Amniotic stem cell (primary cell): ENCODE measurements around the gene HNRNPM.
"Not testable (repeated sequence)": the region's sequence is repeated elsewhere in the genome, so short reads cannot be mapped to it uniquely, and the experiment has no call there.

Experiments used
- DNase-seq: peaks from one replicate; lab custom pipeline; 2025; lab: John Stamatoyannopoulos, UW

Gene HNRNPM

DNA sequence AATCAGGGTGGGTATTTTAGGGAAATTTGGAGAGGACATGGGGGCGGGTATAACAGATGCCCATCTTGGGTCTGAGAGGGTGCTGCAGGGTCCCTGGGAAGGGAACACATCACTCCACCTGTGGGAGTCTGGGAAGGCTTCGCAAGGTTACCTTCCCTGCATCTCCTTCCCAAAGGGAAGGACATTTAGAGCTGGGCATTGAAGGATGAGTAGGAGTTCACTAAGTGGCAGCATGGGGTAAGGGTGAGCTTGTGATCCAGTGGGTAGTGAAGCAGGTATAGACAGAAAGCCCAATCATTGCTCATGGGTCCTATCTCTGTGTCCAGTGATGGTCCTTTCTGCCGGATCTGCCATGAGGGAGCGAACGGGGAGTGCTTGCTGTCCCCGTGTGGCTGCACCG is 18.5 kb upstream of the HNRNPM start:
- DNase-seq = no peak

DNA sequence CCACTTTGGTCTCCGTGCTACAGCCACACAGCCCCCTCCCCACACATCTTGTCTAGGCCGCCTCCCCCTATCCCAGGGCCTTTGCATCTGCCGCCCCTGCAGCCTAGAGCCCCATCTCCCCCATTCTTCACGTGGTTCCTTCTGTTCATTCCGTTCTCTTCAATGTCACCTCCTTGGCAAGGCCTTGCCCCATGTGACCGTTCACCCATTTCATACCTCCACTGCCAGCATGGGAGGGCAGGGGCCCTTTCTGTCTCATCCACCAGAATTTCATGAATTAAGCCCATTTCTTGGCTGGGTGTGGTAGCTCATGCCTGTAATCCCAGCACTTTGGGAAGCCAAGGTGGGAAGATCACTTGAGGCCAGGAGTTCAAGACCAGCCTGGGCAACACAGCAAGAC is 15.7 kb upstream of the HNRNPM start:
- no peak for DNase-seq

DNA sequence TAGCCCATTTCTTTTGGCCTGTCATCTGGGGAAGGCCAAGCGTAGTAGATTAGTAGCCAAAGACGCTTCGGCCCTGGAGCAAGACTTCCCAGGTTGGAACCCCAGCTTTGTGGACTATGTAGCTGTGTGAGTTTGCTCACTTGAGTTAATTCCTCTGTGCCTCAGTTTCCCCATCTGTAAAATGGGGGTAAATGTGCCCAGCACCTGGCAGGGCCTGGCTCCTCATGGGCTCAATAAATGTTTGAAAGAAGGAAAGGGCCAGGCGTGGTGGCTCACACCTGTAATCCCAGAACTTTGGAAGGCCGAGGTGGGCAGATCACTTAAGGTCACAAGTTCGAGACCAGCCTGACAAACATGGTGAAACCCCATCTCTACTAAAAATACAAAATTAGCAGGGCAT is 14.9 kb upstream of the HNRNPM start:
- no peak for DNase-seq

DNA sequence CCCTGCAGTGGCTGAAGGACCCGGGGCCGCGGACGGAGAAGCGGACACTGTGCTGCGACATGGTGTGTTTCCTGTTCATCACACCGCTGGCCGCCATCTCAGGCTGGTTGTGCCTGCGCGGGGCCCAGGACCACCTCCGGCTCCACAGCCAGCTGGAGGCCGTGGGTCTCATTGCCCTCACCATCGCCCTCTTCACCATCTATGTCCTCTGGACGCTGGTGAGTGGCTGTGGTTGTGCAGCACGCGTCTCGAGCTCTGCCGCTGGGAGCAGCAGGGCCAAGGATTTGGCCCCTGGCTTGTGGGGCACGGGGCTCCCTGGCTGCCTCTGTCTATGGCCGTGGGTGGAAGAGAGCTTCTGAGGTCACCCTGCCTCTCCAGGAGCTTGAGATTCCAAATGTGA is 14.1 kb upstream of the HNRNPM start:
- DNase-seq = no peak

DNA sequence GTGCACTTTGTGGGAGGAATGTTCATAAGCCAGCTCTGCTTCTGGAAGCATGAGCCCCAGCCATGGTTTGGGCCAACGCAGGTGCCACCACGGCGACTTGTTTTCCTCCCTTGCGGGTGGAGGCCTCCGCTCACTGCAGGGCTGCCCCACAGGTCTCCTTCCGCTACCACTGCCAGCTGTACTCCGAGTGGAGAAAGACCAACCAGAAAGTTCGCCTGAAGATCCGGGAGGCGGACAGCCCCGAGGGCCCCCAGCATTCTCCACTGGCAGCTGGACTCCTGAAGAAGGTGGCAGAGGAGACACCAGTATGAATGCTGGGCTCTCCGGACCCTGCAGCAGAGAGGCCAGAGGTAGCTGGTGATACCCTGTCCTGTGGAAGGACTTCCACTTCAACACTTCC is 6.5 kb upstream of the HNRNPM start:
- DNase-seq = no peak

DNA sequence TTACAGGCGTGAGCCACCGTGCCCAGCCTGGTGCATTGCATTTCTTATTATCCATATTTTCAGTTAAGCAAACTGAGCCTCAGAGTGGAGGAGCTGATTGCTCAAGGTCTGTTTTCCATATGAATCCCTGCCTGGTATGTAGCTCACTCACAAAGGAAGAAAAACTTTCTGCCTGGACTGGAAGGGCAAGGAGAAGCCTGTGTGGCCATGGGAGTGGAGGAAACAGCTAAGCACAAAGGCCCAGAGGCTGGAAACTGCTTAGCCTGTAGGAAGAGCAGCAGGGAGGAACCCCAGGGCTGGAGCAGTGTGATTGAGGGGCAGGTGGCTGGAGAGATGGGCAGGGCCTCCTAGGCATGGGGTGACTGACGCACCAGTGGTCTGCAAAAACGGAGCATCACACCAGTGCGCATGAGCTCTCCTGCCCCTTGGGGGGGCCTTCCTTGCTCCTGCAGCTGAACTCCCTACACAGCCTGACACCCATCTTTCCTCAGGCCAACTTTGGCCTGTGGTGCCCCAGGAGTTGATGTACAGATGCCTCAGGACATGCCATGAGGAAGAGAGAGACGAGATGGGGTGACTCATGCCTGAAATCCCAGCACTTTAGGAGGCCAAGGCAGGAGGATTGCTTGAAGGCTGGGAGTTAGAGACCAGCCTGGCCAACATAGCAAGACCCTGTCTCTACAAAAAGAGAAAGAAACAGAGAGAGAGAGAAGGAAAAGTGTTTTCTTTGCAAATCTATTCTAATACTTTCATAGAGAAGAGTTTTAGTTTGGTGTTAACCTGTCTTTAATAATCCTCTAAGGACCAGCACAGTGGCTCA is 2.8 kb upstream of the HNRNPM start:
- no peak for DNase-seq

DNA sequence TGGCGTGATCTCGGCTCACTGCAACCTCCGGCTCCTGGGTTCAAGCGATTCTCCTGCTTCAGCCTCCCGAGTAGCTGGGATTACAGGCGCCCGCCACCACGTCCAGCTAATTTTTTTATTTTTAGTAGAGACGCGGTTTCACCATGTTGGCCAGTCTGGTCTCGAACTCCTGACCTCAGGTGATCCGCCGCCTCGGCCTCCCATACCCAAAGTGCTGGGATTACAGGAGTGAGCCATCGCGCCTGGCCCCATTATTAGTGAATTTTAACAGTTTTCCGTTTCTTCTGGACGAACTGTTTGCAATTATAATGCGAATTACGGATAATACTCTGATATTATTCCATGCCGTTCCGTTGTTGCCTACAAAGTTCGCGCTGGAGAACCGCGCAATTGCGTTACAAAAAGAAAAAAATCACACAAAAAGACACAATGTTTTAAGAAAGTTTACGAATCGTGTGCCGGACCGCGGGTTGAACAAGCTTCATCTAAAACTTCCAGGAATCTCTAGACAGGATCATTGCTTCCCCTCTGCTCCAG is 567 bp upstream of the HNRNPM start:
- not testable (repeated sequence) for DNase-seq

DNA sequence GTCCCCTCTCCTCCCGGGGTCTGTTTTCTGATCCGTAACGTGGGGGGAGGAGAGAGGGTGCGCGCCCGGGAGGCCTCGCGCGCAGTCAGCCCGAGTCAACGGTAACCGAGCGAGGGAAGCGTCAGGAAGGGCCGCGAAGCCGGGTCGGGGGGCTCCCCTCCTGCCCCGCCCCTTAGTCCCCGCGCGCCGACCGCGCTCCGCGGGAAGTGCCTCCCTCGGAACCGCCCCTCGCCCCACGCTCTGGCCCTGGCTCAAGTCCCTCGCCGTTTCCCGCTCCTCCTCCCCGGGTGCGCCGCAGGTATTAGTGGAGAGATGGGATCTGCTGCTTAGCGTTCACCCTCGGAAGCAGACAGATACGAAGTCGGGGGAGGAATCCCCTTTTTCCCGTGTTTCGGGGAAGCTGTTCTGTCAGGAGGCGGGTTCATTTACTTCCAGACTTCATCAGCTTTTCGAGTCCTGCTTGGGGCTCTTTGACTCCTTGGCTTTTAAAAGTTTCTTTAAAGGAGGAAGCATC is 770 bp downstream of the HNRNPM start:
- DNase-seq = no peak

DNA sequence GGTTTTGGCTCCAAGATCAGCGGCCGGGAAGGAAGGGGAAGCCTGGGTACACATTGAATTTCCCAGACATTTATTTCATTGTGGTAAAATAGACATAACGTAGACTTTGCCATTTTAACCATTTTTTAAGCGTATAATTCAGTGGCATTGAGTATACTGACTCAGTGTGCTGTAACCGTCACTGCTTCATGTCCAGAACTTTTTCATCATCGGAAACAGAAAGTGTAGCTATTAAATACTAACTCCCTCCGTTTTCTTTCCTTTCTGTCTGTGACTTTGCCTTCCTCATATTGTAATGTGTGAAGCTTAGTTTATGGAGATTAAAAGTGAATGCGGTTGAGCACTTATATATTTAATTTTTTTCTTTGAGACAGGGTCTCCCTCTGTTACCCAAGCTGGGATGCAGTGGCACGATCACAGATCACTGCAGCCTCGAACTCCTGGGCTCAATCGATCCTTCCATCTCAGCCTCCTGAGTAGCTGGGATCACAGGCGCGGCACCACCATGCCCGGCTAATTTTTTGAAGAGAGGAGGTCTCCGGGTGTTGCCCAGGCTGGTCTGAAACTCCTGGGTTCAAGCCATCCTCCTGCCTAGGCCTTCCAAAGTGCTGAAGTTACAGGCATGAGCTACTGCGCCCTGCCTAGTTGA is 1.4 kb downstream of the HNRNPM start:
- DNase-seq = no peak

DNA sequence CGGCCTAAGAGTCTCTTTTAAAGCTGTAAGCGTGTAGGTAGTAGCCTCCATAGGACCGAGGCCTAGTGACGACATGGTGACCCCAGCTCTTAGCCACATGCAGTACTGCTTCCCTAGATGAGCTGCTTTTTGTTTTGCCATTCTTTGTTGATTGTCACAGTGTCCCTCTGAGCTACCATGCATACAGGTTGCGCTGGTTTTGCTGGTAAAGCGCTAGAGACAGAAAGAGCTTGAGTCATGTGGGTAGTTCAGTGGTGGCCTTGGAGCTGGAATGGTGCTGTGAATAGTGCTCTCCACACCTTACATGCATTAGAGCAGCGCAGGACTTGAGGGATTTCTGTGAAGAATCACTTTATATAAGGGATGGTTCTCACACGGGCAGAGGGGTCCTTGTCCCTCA is 5.1 kb downstream of the HNRNPM start:
- DNase-seq = no peak

DNA sequence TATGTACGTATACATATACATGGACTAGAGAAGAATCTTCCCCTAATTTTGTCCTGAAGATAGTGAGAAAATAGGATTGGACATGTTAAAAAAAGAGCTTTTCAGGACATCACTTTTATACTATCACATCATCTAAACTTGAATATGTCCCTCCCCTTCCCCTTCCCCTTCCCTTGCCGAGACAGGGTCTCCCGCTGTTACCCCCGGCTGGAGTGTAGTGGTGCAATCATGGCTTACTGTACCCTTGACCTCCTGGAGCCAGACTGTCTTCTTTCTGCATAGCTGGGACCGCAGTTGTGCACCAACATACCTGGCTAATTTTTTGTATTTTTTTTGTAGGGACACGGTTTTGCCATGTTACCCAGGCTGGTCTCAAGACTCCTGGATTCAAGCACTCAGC is 6.6 kb downstream of the HNRNPM start:
- no peak for DNase-seq

DNA sequence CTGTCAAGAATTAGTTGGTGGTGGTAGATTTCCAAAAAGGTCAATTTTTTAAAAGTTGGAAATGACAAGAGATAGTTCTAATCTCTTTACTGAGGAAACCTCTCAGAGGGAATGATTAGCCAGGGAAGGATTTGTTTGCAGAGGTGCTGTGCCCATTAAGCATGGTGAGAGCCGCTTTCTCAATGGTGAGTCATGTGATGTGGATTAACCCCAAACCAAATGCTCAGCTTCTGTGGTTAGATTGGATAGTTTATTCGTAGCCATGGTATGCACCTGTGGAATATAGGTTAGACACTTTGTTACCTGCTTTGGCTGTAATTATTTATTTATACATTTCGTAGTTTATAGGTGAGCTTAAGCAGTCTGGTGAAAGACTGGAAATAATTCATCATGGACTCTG is 7.1 kb downstream of the HNRNPM start:
- DNase-seq = no peak

DNA sequence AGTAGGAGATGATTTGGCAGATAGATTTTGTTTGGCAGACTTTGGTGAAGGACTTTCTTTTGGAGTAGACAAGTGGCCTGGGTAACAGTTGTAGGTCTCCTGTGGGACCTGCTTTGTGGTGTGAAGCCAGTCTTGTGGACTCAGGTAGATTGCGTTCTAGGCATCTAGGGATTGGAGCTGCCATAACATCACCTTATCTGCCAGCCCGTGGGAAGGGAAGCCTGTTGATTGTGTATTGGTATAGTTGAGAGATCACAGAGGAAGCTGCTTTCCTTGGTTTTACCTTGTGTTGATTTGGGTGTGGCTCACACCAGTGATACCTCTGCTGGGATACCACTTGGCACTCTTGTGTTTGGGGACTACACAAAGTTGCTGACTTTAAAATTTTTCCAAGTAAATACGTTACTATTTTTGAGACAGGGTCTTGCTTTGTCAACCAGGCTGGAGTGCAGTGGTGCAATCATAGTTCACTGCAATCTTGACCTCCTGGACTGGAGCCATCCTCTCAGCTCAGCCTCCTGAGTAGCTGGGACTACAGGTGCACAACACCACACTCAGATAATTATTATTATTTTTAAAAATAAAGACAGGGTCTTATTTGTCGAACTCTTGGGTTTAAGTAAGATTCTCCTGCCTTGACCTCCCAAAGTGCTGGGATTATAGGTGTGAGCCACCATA is 7.8 kb downstream of the HNRNPM start:
- no peak for DNase-seq

DNA sequence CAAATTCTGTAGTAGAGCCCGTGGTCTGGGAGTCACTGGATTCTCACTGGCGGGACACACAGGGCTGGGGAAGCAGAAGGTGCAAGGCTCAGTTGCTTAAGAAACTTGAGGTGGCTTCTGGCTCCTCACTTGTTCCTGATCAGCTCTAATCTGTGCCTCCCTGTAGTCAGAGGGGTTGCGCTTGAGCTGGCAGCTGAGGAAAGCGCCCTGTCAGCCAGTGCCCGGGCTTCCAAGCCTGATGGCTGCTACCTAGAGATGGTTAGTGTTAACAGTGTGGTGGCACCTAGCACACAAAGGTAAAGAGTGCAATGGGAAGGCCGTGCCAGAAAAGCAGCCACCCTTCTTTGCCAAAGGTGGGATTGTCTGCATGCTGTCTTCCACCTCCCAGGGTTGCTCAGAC is 8.8 kb downstream of the HNRNPM start:
- DNase-seq = no peak

DNA sequence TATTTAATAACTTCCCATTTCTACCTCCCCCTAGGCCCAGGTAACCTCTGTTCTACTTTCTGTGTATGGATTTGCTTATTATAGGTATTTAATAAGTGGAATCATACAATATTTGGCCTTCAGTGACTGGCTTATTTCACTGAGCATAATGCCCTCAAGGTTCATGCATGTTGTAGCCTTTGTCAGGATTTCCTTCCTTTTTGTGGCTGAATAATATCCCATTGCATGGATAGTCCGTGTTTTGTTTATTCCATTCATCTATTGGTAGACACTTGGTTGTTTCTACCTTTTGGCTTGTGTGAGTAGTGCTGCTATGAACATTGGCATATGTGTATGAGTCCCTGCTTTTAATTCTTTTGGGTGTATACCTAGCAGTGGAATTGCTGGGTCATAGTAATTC is 9.4 kb downstream of the HNRNPM start:
- no peak for DNase-seq

DNA sequence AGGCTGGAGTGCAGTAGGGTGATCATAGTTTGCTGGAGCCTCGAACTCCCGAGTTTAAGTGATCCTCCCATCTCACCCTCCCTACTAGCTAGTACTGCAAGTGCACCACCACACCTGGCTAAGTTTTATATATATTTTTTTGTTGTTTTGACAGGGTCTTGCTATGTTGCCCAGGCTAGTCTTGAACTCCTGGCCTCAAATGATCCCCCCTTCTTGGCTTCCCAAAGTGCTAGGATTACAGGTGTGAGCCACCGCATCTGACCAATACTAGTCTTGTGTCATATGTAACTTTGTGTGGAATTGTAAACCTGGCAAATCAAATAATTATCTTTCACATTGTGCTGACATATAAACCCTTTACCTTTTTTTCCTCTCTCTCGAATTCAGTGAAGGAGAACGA is 10.2 kb downstream of the HNRNPM start:
- DNase-seq = no peak

DNA sequence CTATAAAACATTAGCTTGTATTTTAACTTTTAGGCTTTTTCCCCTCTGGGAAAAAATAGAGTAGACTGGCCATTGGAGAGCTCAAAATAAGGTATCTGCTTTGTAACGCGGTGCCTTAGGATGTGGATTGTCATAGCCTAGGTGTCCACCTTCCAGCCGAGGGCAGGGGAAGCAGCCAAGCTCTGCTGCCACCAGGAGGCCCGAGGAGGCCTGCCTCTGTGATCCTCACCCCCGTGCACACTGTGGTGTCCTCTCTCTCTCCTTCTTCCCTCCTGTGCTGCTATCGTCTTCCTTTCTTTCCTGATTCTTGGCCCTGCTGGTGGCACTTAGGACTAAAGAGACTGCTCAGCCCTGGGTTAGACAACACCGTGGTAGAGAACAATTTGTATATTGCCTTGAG is 11.3 kb downstream of the HNRNPM start:
- DNase-seq = no peak

DNA sequence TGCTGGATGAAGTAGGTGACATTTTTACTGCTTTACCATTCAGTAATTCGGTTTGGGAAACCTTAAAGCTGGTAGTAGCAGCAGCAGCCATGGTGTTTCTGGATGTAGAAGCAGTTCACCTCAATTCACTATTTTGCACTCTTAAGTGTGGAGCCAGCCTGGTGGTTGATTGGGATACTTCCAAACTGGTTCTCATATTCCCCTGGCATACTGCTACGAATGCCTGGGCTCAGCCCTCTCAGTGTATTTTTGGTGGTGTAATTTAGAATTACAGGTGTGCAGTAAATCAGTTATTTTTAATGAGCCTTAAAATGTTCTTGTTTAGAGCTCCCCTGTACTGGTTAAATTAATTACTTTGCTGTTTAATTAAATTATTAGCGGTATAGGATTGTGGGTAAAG is 12.4 kb downstream of the HNRNPM start:
- DNase-seq = no peak

DNA sequence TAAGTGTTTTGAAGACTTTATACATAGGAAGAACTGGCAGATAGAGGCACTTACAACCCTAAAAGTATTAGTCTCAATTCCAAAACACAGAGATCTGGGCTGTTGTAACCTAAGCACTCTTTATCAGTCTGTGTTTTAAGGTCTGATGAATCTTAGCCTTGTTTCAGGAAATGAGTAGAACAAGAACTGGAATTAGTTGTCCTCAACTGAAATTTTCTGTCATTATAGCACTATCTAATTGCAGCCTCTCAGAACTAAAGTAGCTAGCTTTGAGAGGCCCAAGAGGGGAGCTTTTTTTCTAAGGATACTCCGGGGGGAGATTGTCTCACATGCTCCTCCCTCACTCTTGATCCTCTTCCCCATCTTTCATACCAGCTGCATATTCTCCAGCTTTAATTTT is 13.1 kb downstream of the HNRNPM start:
- DNase-seq = no peak

DNA sequence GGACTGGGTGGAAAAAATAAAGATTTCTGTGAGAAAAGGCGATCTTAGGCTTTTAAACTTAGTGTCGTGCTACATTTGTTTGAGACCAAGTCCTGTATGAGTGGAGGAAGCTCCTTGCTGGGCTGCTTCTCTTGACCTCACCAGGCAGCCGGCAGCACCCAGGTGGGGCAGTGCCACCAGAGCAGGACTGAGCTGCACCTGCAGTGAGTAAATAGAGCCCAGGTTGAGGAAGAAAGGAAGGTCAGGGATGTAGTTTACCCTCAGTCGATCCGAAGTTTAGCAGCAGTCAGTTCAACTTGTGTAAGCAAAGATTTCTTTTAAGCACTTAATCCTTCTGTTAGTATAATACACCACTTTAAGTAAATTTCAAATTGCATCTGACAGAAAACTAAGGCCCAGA is 13.6 kb downstream of the HNRNPM start:
- no peak for DNase-seq

DNA sequence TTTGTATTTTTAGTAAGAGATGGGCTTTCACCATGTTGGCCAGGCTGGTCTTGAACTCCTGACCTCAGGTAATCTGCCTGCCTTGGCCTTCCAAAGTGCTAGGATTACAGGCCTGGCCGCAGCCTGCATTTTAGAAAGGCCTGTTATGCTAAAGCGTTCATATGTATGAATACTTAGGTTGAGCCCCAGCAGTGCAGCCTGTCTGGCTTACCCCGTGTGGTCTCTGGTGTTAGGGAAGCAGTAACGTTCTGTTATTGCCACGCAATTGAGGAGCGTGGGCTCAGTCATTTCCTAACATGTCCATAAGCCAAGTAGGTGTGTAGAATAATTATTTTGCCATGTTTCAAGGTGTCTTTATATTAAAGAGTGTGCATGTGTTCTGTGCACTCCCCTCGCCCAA is 14.3 kb downstream of the HNRNPM start:
- DNase-seq = no peak

DNA sequence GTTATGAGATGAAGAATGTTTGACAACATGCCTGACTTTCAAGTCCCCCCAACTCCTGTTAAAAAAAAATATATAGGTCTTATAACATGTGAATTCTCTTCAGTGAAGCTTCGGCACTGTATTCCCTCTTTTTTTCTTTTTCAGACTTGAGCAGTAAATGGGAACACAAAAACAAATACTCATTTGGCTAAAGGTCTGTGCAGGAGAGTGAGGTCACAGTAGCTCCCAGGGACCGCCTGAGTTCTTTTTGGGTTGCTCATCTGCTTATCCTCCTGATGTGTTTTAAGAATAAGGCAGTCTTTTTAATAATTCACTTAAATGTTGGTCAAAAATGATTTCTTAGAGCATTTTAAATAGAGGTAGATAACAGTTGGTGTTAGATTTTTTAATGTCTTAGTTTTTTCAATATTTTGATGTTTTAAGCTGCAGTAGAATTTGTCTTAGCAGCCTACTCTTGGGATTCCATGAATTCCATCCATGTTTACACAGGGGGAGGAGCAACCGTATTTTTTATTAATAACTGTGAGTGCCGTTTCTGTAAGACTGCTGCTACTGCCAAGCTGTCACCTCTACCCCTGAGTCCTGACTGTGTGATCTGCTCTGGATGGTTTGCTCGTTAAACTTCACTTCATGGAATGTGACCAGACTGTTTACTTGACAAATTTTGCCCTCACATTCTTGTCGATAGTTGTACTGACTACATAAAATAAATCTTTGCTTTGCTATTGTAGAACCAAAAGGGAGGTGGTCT is 14.9 kb downstream of the HNRNPM start:
- DNase-seq = no peak
